ENCODE data around the gene SYCE3. TPM values are rescaled to one million over a fixed set of nuclear protein-coding genes. Genes with fewer than 3 reads are reported as not detected.

The SYCE3 gene
- total RNA-seq, 1 experiment from 2014 or later: 1.3 TPM

DNA sequence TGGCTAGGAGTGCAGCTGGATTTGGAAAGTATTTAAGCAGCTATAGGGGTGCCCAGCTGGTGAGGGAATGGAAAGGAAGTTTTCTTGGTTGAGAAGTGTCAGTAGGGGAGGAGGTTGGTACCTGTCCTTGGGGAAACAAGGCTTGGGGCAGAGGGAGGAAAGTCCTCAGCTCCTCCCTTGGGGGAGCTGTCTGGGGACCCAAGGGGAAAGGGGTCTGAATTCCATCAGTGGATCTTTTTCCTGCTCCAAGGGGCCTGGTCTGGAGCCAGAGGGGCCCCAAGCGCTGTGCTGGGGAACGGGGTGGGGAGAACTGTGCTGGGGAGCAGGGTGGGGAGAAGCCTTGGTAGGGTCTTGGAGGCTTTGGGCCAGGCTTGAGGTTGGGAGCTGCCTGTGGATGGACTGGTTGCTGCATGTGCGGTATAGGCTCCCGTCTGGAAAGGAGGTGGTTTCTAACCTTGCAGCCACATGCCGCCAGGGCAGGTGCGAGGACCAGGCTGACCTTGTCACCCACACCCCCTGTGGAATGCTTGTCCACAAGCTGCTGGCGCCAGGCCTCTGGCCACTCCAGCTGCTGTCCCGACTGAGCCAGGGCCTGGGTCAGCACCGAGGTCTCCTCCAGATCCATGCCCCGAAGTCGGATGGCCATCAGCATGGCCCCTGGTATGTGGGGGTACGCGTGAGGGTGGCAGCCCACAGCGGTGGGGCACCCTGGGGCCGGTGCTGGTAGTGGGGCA is 33.9 kb downstream of the SYCE3 start:
- H3K4me2 ChIP-seq (ENCODE audit: low read length): 0 out of 2 replicates have a peak overlapping the region, but pooled peaks have one; percentile 100
- H3K9me2 ChIP-seq (replicated peaks; ENCODE audit: low read length): no peaks in the 10 kb centered on the region
- no peaks in the 10 kb centered on the region for H3F3A ChIP-seq (ENCODE audit: low read length, unreplicated experiment)
- no peaks in the 10 kb centered on the region for H3K9me3 ChIP-seq (ENCODE audit: low read length)
- H4K20me1 ChIP-seq (ENCODE audit: low read length): no peaks in the 10 kb centered on the region; the same call in 1 of the 2 replicates
- H3K36me3 ChIP-seq (ENCODE audit: low read depth, low read length): no peaks in the 10 kb centered on the region
- no peak overlapping the region for H3K4me3 ChIP-seq (ENCODE audit: low read length)
- CTCF ChIA-PET: no interaction called here
- no peak overlapping the region for H2AFZ ChIP-seq (ENCODE audit: low read length)
- POLR2A ChIA-PET (ENCODE audit: unreplicated experiment): no interaction called here
- no peak overlapping the region for H3K9ac ChIP-seq (ENCODE audit: low read length)
- ATAC-seq (no peak), DNase-seq (no peak)
- BruUV-seq (replicated peaks): no TSS peak
- TF ChIP-seq, protein P1, sequence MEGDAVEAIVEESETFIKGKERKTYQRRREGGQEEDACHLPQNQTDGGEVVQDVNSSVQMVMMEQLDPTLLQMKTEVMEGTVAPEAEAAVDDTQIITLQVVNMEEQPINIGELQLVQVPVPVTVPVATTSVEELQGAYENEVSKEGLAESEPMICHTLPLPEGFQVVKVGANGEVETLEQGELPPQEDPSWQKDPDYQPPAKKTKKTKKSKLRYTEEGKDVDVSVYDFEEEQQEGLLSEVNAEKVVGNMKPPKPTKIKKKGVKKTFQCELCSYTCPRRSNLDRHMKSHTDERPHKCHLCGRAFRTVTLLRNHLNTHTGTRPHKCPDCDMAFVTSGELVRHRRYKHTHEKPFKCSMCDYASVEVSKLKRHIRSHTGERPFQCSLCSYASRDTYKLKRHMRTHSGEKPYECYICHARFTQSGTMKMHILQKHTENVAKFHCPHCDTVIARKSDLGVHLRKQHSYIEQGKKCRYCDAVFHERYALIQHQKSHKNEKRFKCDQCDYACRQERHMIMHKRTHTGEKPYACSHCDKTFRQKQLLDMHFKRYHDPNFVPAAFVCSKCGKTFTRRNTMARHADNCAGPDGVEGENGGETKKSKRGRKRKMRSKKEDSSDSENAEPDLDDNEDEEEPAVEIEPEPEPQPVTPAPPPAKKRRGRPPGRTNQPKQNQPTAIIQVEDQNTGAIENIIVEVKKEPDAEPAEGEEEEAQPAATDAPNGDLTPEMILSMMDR (conservative IDR thresholded peaks at IDR 0.05; ENCODE audit: low read depth, low read length): no peak
- TF ChIP-seq EZH2 (IDR thresholded peaks at IDR 0.05; ENCODE audit: low read length, unreplicated experiment): no peak
- no peak for TF ChIP-seq EZH2phosphoT487 (IDR thresholded peaks at IDR 0.05; ENCODE audit: borderline replicate concordance, low read length)
- no peak overlapping the region for H3K27ac ChIP-seq (ENCODE audit: low read length)
- H3K79me2 ChIP-seq (ENCODE audit: low read length): peaks cover 18% of the 10 kb centered on the region
- intact Hi-C loops (cut with micrococcal nuclease): loop anchor here (5.0 kb wide), 2 partner anchors 33 to 93 kb away; partner anchors contain the start of gene SYCE3
- no peaks in the 10 kb centered on the region for H3K27me3 ChIP-seq (ENCODE audit: low read length)
- peaks cover 17% of the 10 kb centered on the region; the same call in 1 of the 2 replicates for H3K4me1 ChIP-seq (ENCODE audit: insufficient read depth, low read length)

DNA sequence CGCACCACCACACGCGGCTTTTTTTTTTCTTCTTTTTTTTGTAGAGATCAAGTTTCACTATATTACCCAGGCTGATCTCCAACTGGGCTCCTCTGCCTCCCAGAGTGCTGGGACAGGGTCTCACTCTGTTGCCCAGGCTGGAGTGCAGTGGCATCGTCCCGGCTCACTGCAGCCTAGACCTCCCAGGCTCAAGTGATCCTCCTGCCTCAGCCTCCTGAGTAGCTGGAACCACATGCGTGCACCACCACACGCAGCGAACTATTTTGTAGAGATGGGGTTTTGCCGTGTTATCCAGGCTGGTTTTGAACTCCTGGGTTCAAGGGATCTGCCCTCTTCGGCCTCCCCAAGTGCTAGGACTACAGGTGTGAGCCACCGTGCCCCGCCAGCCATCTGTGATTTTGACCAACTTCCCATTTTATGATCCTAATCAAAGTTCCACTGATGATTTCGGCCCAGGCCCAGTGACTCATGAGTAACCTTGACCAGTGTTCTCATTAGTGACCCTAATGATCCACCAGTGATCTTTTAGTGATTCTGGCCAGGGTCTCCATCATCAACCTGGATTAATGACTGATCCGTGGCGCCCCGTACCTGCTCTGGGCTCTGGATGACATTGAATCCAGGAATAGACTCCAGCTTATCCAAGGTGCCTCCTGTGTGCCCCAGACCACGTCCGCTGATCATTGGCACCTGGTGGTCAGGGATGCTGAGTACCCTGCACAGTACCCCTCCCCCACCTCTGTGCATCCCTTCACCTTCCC is 34.6 kb downstream of the SYCE3 start:
- peaks cover 19% of the 10 kb centered on the region; the same call in 1 of the 2 replicates for H3K4me1 ChIP-seq (ENCODE audit: insufficient read depth, low read length)
- H2AFZ ChIP-seq (ENCODE audit: low read length): no peak overlapping the region
- ATAC-seq (no peak), DNase-seq (no peak)
- POLR2A ChIA-PET (ENCODE audit: unreplicated experiment): no interaction called here
- H3F3A ChIP-seq (ENCODE audit: low read length, unreplicated experiment): no peaks in the 10 kb centered on the region
- no peaks in the 10 kb centered on the region for H3K9me2 ChIP-seq (replicated peaks; ENCODE audit: low read length)
- no TSS peak for BruUV-seq (replicated peaks)
- TF ChIP-seq EZH2phosphoT487 (IDR thresholded peaks at IDR 0.05; ENCODE audit: borderline replicate concordance, low read length): no peak
- TF ChIP-seq, protein P1 (conservative IDR thresholded peaks at IDR 0.05; ENCODE audit: low read depth, low read length): no peak
- H4K20me1 ChIP-seq (ENCODE audit: low read length): no peaks in the 10 kb centered on the region; the same call in 1 of the 2 replicates
- H3K4me2 ChIP-seq (ENCODE audit: low read length): no peak overlapping the region
- no peak overlapping the region for H3K27ac ChIP-seq (ENCODE audit: low read length)
- no peaks in the 10 kb centered on the region for H3K36me3 ChIP-seq (ENCODE audit: low read depth, low read length)
- CTCF ChIA-PET: no interaction called here
- H3K4me3 ChIP-seq (ENCODE audit: low read length): no peak overlapping the region
- intact Hi-C loops (cut with micrococcal nuclease): loop anchor here (5.0 kb wide), 2 partner anchors 34 to 94 kb away; partner anchors contain the start of gene SYCE3
- H3K9me3 ChIP-seq (ENCODE audit: low read length): no peaks in the 10 kb centered on the region
- H3K27me3 ChIP-seq (ENCODE audit: low read length): no peaks in the 10 kb centered on the region
- peaks cover 25% of the 10 kb centered on the region for H3K79me2 ChIP-seq (ENCODE audit: low read length)
- H3K9ac ChIP-seq (ENCODE audit: low read length): no peak overlapping the region
